Measurements from ENCODE around the gene GATA3. TPM values are rescaled to one million over a fixed set of nuclear protein-coding genes. Genes with fewer than 3 reads are reported as not detected.
A peak's percentile ranks its signal among the peaks of the same experiment; 100 is the strongest.

GATA3 gene
- total RNA-seq, 1 donor from 2014 or later: 63.6 TPM

GRCh38 chr10:8052341-8052955 is 2.0 kb upstream of the GATA3 start:
- Mint-ChIP-seq H3K27ac (peak overlapping the region; percentile 94), H3K27me3 (ENCODE audit: low read depth) (peaks cover 34% of the 10 kb centered on the region), H3K36me3 (peaks cover 9% of the 10 kb centered on the region), H3K4me1 (peaks cover 45% of the 10 kb centered on the region), H3K9me3 (no peaks in the 10 kb centered on the region), H3K4me3 (peak overlapping the region; percentile 88)
- no peak for TF ChIP-seq CTCF (IDR thresholded peaks at IDR 0.05; ENCODE audit: unreplicated experiment)
- peak in 1 of 2 experiments; percentile 49 for DNase-seq (ENCODE audit: low spot score in 2 of 2, unreplicated experiment in 2 of 2)

- H3K9me3 Mint-ChIP-seq: no peaks in the 10 kb centered on the region
- H3K36me3 Mint-ChIP-seq: peaks cover 9% of the 10 kb centered on the region
- H3K27me3 Mint-ChIP-seq (ENCODE audit: low read depth): peaks cover 29% of the 10 kb centered on the region
- peak overlapping the region; percentile 94 for H3K27ac Mint-ChIP-seq
- no peak for DNase-seq (ENCODE audit: low spot score in 2 of 2, unreplicated experiment in 2 of 2)
- peak overlapping the region; percentile 88 for H3K4me3 Mint-ChIP-seq
- peaks cover 45% of the 10 kb centered on the region for H3K4me1 Mint-ChIP-seq
- peak; percentile 75 for TF ChIP-seq CTCF (IDR thresholded peaks at IDR 0.05; ENCODE audit: unreplicated experiment)
Measured at GRCh38 chr10:8052956-8053445, 1.5 kb upstream of the GATA3 start.

- DNase-seq (ENCODE audit: low spot score in 2 of 2, unreplicated experiment in 2 of 2): peak; percentile 89 to 93
- H3K36me3 Mint-ChIP-seq: peaks cover 9% of the 10 kb centered on the region
- H3K27me3 Mint-ChIP-seq (ENCODE audit: low read depth): peaks cover 24% of the 10 kb centered on the region
- H3K4me1 Mint-ChIP-seq: peaks cover 47% of the 10 kb centered on the region
- no peaks in the 10 kb centered on the region for H3K9me3 Mint-ChIP-seq
- peak overlapping the region; percentile 88 for H3K4me3 Mint-ChIP-seq
- TF ChIP-seq CTCF (IDR thresholded peaks at IDR 0.05; ENCODE audit: unreplicated experiment): no peak
- peak overlapping the region; percentile 99 for H3K27ac Mint-ChIP-seq
Measured at GRCh38 chr10:8053446-8054243, 843 bp upstream of the GATA3 start.

GRCh38 chr10:8054244-8054493 is 319 bp upstream of the GATA3 start:
- Mint-ChIP-seq H3K4me1 (peaks cover 49% of the 10 kb centered on the region), H3K36me3 (peaks cover 9% of the 10 kb centered on the region), H3K4me3 (peak overlapping the region; percentile 88), H3K27ac (peak overlapping the region; percentile 99), H3K27me3 (ENCODE audit: low read depth) (peaks cover 20% of the 10 kb centered on the region), H3K9me3 (no peaks in the 10 kb centered on the region)
- no peak for TF ChIP-seq CTCF (IDR thresholded peaks at IDR 0.05; ENCODE audit: unreplicated experiment)
- DNase-seq (ENCODE audit: low spot score in 2 of 2, unreplicated experiment in 2 of 2): no peak

GRCh38 chr10:8055420-8056349 is 1.2 kb downstream of the GATA3 start:
- Mint-ChIP-seq H3K36me3 (peaks cover 9% of the 10 kb centered on the region), H3K4me1 (peaks cover 63% of the 10 kb centered on the region), H3K9me3 (no peaks in the 10 kb centered on the region), H3K4me3 (peak overlapping the region; percentile 96), H3K27ac (peak overlapping the region; percentile 97), H3K27me3 (ENCODE audit: low read depth) (peaks cover 18% of the 10 kb centered on the region)
- peak in 1 of 2 experiments; percentile 52 for DNase-seq (ENCODE audit: low spot score in 2 of 2, unreplicated experiment in 2 of 2)
- TF ChIP-seq CTCF (IDR thresholded peaks at IDR 0.05; ENCODE audit: unreplicated experiment): no peak
